GM21737 (cell line): ENCODE results near the gene ACSF3.

Experiments
- ATAC-seq: cut with Tn5 transposase; IDR thresholded peaks from one replicate; pipeline ENCODE4 v1.9.1; 2021; ENCODE audit warnings: mild to moderate bottlenecking, moderate library complexity; ENCODE audit not compliant: unreplicated experiment

ACSF3 gene

DNA sequence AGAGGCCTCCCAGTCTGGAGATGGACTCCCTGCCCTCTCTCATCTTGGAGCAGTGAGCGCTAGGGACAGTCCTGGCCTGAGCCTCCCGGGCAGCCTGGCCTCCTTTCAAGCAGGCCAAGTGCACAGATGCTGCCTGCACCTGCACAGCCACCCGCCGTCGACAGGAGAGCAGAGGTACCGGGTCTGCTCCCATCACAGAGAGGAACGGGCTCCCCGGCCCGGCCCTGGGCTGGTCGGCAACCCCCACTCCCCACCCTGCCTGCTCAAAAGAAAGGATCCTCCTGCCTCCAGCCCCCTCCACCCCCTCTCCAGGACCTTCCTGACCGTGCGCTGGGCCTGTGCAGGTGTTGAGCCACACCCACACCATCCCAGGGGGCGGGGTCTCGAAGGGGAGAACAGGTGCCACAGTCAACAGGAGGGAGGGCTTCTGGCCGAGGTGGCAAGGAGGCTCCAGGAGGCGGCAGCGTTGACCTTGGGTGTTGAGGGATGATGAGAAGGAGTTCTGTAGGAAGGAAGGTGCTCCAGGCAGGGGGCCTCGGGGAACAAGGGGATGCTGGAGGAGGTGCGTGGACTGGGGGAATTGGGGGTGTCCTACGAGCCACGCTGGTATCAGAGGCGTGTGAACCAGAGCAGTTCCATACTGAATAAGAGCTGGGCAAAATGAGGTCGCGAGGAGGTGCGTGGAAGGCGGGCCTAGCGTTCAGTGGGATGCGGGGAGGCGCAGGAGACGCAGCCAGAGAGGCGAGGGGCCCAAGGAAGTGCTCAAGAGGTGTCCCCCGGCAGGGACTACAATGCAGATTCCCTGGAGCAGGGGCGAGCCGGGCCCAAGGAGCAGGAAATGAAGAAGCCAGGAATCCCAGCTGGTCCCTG is 76.9 kb downstream of the ACSF3 start:
- ATAC-seq: no peak

GRCh38 chr16:89171216-89172170 is 77.8 kb downstream of the ACSF3 start, which contains the start of gene CDH15:
CDH15 (plus strand) TSS chr16:89171748; CDS start chr16:89171832, 84 bp downstream.
- ATAC-seq: peak; percentile 76

- no peak for ATAC-seq
These were observed 78.5 kb downstream of the ACSF3 start for GRCh38 chr16:89172171-89172527.

DNA sequence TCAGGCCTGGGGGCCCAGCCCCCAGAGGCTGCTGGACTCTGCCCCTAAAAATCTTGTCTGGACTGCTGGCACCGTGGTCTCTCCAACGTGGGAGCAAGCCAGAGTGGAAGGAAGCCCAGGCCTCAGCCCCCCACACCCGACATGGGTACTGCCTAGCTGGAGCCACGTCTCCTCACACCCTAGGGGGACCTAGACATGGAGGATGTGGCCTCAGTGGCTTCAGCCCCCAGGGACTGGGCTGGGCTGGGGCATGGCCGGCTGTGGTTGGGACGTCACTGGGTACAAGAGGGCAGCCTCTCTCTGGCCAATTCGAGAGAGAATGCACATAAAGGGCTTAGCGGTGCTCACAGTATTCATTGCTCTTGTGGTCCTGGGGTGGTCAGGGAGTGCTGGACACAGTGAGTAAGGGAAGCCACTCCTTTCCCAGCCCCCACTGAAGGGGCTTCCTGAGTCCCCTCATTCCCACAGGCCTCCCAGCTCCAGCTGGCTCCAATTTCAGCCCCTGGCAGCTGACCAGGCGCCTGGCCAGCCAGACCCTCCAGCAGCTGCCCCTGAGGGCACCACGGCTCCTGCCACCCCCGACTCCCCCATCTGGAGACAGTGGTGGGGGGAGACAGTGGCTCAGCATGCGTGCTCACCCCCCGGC is 79.0 kb downstream of the ACSF3 start:
- no peak for ATAC-seq

DNA sequence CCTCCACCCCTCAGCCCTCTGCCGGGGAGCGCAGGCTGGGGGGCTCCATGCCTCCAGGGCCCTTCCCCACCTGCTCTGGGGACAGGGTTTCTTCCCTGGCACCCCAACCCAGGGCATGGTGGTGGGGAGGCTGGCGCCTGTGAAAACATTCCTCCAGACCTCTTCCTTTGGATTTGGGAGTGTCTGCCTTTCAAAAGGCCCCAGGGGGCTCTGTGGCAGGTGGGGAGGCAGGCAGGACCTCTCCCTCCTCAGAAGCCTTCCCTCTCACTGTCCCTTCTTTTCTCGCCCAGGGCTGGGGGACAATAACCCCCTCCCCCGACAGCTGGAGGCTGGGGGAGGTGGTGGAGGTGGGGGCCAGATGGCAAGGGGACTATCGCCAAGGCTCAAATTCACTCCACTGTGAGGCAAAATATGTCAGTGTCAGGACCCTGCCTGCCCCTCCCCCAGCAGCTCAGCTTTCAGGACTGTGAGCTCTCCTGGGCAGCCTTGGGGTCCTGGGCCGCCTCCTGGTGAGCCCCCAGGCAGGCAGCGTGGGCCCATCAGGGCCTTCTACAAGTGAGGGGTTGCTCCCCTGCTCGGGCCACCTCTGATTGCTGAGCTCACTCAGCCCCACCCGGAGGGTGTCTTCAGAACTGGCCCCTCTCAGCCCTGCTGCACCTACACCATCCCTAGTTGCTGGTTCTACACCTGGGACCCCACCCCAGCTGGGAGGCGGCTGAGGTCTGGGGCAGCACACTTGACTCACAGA is 79.7 kb downstream of the ACSF3 start:
- no peak for ATAC-seq

DNA sequence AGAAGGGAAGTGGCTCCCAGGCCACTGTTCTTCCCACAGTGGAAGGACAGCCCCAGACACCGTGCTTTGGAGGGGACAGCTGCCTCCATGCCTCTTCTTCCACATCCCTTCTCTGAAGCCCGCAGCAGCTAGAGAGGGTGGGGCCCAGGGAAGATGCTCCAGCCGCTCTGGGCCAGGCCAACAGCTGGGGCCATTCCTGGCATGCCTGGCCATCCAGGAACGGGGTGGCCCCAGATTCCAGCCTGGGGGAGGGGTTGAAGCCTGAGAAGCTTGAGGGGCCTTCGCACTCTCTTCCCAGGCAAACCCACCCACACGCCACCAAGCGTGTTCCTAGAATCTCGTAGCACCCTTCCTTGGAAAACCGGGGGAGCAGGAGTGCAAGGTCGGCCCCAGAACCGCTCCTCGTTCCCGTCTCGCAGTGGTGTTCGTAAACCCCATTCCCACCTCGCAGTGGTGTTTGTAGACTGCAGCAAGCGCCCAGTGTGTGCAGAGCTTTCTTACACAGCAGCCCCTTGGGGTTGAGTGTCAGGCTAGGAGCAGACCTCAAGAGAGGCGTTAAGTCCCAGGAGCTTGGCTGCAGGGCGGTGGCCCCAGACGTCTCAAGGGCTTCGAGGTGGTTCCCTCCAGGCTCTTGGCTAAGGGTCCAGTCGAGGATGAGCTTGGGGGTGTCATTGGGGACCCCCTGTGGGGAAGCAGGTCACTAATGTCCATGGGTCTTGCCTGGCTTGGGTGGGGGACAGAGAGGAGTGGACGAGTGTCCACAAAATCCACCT is 80.6 kb downstream of the ACSF3 start:
- ATAC-seq: no peak

DNA sequence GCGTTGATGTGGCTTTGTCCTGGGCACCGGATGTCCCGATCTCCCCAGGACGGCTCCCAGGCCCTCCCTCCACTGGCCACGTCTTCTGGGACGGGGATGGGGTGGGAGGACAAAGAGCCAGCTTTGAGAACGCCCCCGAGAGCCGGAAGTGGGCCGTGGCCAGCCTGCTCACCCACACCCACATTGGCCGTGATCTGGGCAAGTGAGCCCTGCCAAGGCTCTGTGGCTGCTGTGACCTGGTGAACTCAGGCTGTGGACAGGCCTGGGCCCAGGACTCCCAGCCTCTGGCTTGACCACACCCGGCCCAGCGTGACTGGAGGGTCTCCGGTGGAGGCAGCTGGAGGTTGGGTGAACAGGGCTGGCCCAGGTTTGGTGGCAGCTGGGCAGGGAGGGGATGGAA is 81.2 kb downstream of the ACSF3 start:
- no peak for ATAC-seq

GRCh38 chr16:89175280-89176146 is 81.9 kb downstream of the ACSF3 start:
- ATAC-seq: no peak

GRCh38 chr16:89176147-89176690 is 82.6 kb downstream of the ACSF3 start:
- ATAC-seq: no peak

DNA sequence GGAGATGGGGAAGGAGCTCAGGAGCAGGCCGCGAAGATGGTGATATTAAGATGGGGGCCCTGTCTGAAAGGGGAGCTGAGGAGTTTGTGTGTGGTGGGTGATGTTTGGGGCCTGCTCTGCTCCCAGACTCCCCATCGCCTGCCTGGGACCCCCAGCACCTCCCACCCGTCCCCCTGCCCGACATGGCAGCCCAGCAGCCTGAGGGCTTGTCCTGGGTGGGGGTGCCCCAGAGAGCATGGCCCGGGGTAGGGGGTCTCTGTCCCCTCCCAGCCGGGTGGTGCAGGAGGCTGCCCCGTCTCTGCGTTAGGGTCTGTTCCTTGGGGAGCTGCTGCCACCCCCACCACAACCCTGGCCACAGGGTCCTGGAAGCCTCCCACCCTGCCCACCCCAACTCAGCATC is 83.1 kb downstream of the ACSF3 start:
- no peak for ATAC-seq

GRCh38 chr16:89177501-89177900 is 83.8 kb downstream of the ACSF3 start:
- no peak for ATAC-seq

GRCh38 chr16:89178453-89179147 is 84.9 kb downstream of the ACSF3 start:
- ATAC-seq: no peak

DNA sequence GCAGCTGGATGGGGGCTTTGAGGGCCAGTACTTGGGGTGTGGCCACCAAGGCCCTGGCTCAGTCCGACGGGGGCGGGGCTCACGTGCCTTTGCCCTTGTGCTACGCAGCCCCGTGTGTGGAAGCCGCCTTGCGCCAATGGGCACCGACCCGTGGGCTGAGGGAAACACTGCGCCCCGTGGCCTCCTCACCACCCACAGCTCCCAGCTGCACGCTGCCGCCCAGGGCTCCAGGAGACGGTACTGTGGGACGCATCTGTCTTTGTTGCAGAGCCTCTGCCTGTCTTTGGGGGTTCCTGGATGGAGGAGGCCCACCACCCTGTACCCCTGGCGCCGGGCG is 85.5 kb downstream of the ACSF3 start:
- ATAC-seq: no peak

DNA sequence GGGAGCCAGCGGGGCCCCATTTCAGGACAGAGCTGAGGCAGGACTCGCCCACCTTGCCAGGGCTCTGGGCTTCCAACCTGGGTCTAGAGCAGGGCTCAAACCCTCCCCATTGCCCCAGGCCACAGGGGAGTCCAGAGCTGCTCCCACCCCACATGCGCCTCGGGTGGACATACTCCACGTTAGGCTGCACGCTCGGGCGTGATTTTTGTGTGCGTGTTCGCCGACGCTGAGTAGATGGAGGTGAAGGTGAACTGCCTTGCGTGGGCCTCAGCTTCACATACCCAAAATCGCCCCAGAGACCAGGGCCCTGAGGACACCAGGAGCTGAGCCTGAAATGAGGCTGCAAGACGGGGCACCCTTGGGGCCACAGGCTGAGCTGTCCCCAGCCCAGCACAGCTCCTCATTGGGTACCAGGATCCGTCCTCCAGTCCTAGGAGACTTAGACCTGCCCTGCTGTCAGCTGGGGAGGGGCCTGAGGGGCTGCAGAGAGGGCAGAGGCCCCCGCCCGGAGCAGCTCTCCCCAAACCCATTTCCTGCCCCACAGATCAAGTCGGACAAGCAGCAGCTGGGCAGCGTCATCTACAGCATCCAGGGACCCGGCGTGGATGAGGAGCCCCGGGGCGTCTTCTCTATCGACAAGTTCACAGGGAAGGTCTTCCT is 86.1 kb downstream of the ACSF3 start:
- ATAC-seq: no peak

DNA sequence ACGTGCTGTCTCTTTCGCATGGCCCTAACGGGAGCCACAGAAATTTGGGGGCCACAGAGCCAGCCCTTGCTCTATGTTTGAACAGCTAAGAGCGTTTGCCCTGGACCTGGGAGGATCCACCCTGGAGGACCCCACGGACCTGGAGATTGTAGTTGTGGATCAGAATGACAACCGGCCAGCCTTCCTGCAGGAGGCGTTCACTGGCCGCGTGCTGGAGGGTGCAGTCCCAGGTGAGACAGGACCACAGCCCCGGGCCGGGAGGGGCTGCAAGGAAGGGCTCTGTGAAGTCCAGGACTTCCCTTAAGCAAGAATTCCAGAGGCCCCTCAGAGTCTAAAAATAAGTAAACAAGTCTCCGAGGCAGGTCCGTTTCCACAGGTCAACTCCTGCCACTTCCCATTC is 89.8 kb downstream of the ACSF3 start:
- ATAC-seq: no peak

- ATAC-seq: no peak
These were observed 90.5 kb downstream of the ACSF3 start for GRCh38 chr16:89183975-89184676.

GRCh38 chr16:89184677-89184932 is 91.0 kb downstream of the ACSF3 start:
- no peak for ATAC-seq
